Astrocyte of the spinal cord (primary cell): ENCODE results near the gene IFNL3.

ENCODE experiments used
- DNase-seq: peaks from one replicate; pipeline ENCODE4 v3.0.0; 2011; ENCODE audit warnings: low read depth, low spot score
- H3K4me3 ChIP-seq: 2 replicates; pipeline ENCODE4 v1.5.1; 2011; ENCODE audit warnings: low read depth, mild to moderate bottlenecking, low read length, moderate library complexity
- in situ Hi-C: cut with HindIII; loops from 2 replicates; pipeline ENCODE4 v1.10.0; 2017; ENCODE audit warnings: low sequenced_read_pairs
- TF ChIP-seq, protein P1 (sequence below): IDR thresholded peaks from 2 replicates; pipeline ENCODE4 v1.5.1; 2012; ENCODE audit warnings: low read depth, mild to moderate bottlenecking, low read length, inconsistent platforms

The IFNL3 gene

DNA sequence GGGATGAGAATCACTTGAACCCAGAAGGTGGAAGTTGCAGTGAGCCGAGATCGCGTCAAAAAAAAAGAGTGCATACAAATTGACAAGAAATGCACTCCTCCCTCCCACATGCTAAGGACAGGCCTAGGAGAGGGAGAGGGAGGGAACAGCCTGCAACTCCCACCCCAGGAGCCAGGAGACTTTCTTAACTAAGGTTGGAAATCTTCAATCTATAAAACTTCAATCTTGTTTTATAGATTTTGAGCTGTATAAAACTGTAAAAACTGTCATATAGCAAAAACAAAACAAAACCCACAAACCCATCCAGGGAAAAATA lies 39.4 kb downstream of the IFNL3 start:
- in situ Hi-C loops: no loop called here
- TF ChIP-seq, protein P1, sequence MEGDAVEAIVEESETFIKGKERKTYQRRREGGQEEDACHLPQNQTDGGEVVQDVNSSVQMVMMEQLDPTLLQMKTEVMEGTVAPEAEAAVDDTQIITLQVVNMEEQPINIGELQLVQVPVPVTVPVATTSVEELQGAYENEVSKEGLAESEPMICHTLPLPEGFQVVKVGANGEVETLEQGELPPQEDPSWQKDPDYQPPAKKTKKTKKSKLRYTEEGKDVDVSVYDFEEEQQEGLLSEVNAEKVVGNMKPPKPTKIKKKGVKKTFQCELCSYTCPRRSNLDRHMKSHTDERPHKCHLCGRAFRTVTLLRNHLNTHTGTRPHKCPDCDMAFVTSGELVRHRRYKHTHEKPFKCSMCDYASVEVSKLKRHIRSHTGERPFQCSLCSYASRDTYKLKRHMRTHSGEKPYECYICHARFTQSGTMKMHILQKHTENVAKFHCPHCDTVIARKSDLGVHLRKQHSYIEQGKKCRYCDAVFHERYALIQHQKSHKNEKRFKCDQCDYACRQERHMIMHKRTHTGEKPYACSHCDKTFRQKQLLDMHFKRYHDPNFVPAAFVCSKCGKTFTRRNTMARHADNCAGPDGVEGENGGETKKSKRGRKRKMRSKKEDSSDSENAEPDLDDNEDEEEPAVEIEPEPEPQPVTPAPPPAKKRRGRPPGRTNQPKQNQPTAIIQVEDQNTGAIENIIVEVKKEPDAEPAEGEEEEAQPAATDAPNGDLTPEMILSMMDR: no peak
- H3K4me3 ChIP-seq: no peak overlapping the region
- no peak for DNase-seq

DNA sequence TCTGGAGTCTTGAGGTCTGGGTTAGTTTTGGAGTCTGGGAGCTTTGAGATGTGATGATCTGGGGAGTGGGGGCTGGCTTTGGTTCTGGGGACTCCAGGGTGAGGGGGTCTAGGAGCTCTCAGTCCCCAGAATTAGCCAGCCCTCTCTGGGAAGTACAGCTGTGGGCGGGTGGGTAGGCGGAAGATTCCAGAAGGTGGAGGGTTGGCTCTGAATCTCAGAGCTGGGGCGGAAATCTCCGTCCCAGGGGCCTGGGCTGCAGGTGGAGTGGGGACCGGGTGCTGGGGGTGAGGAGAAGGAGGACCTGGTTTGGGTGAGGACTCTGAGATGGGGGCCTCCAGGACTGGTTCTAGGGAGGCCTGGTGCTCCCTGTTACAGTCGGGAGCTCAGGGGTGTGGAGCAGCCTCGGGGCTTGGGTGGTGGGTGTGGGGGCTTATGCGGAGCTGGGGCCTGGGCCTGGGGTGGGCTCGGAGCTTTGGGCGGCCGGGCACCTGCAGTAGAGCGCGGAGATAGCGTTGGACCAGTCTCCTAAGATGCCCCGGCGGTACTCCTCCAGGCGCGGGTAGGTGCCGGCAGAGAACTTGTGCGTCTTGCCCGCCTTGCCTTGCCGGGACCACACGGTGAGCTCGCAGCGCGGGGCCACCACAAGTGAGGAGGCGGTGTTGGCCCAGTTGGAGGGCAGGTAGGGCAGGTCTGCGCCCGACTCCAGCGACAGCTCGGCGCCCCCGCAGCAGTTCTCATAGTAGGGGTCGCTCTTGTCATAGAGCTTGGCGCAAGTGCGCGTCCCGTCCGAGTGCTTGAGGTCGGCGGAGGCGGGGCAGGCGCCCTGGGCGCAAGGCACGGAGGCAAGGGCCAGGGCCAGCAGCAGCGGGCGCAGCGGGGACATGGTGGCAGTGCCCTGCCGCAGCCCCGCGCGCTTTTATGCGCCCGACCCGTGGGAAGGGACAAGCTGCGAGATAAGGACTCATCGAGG lies 41.1 kb downstream of the IFNL3 start, which contains the start of gene SYCN:
TSS of gene SYCN (minus strand) at position 892 of the 970 bp plus-strand sequence. CDS start at position 883, 9 bp downstream.
- H3K4me3 ChIP-seq: no peak within 1 kb of the TSS
- in situ Hi-C loops: no loop called here
- TF ChIP-seq, protein P1: no peak
- no peak for DNase-seq

DNA sequence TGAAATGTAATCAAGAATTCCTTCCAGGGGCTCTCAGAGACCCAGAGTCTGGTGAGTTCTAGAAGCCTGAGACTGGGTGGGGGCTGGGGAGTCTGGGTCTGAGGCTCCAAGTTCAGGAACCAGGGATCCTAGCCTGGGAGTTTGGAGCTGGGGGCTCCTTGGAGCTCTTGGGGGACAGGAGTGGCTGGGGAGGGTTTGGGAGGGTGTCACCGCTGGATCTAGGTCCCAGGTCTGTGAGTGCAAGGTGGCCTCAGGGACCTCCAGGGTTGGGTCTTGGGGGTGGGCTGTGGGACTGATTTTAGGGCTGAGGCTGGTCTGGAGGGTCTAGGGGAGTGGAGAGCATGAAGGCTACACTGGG lies 41.8 kb downstream of the IFNL3 start:
- TF ChIP-seq, protein P1: no peak
- no peak for DNase-seq
- H3K4me3 ChIP-seq: no peak overlapping the region
- in situ Hi-C loops: no loop called here

DNA sequence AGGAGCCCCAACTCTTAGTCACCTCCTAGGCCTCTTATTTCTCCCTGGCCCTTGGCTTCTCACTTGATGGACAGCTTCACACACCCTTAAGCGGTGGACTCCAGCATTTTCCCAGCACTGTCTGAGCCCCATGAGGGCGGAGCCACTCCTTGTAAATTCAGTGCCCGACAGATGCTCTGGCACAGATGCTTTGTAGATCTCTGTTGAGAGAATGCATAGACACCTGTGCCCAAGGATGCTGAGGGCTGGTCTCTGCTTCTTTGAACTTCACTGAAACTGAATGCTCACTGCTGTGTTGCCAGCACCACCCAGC lies 44.0 kb downstream of the IFNL3 start:
- H3K4me3 ChIP-seq: no peak overlapping the region
- TF ChIP-seq, protein P1: no peak
- in situ Hi-C loops: no loop called here
- no peak for DNase-seq

DNA sequence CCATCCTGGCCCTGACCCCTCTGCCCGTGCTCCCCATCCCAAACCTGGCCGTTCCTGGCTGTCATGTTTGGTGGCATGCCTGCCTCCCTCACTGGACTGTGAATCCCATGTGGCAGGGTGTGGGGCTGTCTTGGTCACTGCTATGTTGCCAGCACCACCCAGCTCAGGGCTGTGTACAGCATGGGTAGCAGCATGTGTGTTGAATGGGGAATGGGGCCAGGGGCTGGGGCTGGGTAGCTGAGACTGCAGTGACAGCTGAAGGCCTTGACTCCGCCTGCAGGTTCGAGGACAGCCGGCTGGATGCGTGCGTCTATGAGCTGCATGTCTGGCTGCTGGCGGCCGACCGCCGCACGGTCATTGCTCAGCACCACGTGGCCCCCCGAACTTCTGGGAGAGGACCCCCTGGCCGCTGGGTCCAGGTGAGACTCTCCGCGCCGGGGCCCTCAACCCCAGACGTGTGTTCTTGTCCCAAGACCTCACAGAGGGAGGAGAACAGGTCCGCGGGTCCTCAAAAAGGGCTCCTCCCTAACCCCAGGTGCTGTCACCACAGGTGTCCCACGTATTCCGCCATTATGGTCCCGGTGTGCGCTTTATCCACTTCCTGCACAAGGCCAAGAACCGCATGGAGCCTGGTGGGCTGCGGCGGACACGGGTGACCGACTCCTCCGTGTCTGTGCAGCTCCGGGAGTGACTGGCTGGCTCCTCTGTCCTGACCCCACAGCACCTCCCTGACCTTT lies 44.6 kb downstream of the IFNL3 start:
- no peak for DNase-seq
- in situ Hi-C loops: no loop called here
- no peak overlapping the region for H3K4me3 ChIP-seq
- TF ChIP-seq, protein P1: no peak

DNA sequence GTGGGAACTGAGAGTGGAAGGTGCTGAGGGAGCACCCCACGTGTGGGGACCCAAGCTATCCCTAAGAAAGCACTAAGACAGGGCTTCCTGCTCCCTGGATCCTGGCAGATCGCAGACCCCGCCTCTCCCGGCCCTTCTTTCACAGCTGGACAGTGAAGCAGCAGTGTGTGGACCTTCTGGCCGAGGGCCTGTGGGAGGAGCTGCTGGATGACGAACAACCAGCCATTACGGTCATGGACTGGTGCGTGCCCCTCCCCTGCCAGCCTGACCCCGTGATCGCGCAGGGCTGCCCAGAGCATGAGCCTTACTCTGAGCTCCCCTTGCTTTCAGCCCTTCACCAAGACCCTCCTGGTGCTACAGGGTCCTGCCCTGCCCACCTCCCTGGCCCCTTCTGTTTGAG lies 45.8 kb downstream of the IFNL3 start:
- peak; percentile 17 for DNase-seq
- no peak overlapping the region for H3K4me3 ChIP-seq
- TF ChIP-seq, protein P1: no peak
- in situ Hi-C loops: no loop called here
